Activated naive CD8-positive, alpha-beta T cell treated with anti-CD3 and anti-CD28 coated beads for 36 hours (primary cell): ENCODE measurements around the gene VIPR2. TPM values are rescaled to one million over a fixed set of nuclear protein-coding genes. Genes with fewer than 3 reads are reported as not detected.

Source experiments
- DNase-seq: peaks from one replicate; pipeline ENCODE4 v3.0.0; 2021
- H3K27ac Mint-ChIP-seq: one replicate; pipeline ENCODE4 v1.8.0; 2022; ENCODE audit warnings: mild to moderate bottlenecking, moderate library complexity, mixed read lengths
- H3K27me3 Mint-ChIP-seq: one replicate; pipeline ENCODE4 v1.8.0; 2022; ENCODE audit warnings: mild to moderate bottlenecking, mixed read lengths
- H3K36me3 Mint-ChIP-seq: one replicate; pipeline ENCODE4 v1.8.0; 2021; ENCODE audit warnings: mild to moderate bottlenecking, mixed read lengths
- H3K4me1 Mint-ChIP-seq: one replicate; pipeline ENCODE4 v1.8.0; 2021; ENCODE audit warnings: mixed read lengths
- H3K4me3 Mint-ChIP-seq: one replicate; pipeline ENCODE4 v1.8.0; 2022; ENCODE audit warnings: mild to moderate bottlenecking, moderate library complexity, mixed read lengths
- H3K9me3 Mint-ChIP-seq: one replicate; pipeline ENCODE4 v1.8.0; 2022; ENCODE audit warnings: mixed read lengths
- total RNA-seq, 2 experiments: library from RNA; stranded (reverse); gene quantifications; one replicate each; pipeline ENCODE4 v1.2.3, GENCODE V29; 2021

Gene VIPR2
- total RNA-seq, 2 experiments from 2014 or later, result not detected

- Mint-ChIP-seq H3K36me3 (no peaks in the 10 kb centered on the region), H3K27ac (no peak overlapping the region), H3K9me3 (no peaks in the 10 kb centered on the region), H3K27me3 (peaks cover 18% of the 10 kb centered on the region), H3K4me3 (no peak overlapping the region), H3K4me1 (no peaks in the 10 kb centered on the region)
- no peak for DNase-seq
These were observed 4.0 kb upstream of the VIPR2 start for GRCh38 chr7:159148430-159149395.

DNA sequence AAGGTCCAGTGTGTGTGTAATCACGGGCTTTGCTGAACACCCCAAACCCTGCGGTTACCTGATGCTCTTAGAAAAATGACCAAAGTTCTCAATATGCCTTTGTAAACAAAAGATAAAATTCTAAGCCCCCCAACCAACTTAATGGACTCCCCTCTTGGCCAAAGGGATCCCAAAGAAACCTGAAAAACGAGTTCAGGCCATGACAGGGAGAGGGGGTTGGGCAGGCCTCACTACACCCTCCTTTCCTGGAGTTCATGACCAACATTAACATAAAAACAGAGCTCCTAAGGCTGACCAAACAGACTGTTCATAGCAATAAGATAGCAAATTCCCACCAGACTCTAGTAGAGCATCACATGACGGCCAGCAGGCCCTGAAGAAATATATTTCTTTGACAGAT, 3.0 kb upstream of the VIPR2 start:
- Mint-ChIP-seq H3K9me3 (no peaks in the 10 kb centered on the region), H3K36me3 (no peaks in the 10 kb centered on the region), H3K27me3 (peaks cover 29% of the 10 kb centered on the region), H3K27ac (no peak overlapping the region), H3K4me3 (no peak overlapping the region), H3K4me1 (no peaks in the 10 kb centered on the region)
- no peak for DNase-seq

DNA sequence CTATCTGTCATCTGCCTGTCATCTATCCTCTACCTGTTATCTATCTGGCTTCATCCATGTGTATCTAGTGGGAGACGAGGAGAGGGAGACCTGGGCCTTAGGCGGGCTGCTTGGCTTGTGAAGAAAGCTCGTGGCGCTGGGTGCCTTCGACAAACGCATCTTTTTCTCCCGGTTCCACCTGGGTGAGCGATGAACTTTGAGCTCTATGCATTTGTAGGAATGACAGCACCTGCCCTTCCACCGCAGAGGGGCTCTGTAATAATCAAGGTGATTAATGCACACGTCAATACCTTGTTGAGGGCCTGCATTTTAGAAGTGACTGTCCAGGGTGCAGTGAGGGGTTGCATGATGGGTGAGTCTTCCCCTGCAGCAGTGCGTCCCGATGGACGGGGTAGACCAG, 2.6 kb upstream of the VIPR2 start:
- Mint-ChIP-seq H3K27ac (no peak overlapping the region), H3K36me3 (no peaks in the 10 kb centered on the region), H3K27me3 (peaks cover 30% of the 10 kb centered on the region), H3K4me3 (no peak overlapping the region), H3K4me1 (no peaks in the 10 kb centered on the region), H3K9me3 (no peaks in the 10 kb centered on the region)
- DNase-seq, result no peak

DNA sequence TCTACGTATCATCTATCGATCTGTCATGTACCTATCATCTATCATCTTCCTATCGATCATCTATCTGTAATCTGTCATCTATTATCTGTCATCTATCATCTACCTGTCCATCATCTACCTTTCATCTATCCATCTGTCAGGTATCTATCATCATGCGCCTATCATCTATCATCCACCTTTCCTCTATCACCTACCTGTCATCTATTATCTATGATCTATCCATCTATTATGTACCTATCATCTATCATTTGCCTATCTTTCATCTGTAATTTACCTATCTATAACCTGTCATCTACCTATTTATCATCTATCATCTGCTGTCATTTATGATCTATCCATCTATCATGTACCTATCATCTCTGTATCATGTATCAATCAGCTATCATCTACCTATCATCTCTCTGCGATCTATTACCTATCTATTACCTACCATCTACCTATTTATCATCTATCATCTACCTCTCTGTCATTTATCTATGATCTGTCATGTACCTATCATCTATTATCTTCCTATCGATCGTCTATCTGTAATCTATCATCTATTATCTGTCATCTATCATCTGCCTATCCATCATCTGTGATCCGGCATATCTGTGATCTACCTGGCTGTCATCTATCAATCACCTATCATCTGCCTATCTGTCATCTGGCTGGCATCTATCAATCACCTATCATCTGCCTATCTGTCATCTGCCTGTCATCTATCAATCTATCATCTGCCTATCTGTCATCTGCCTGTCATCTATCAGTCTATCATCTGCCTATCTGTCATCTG, 1.6 kb upstream of the VIPR2 start:
- Mint-ChIP-seq H3K27ac (no peak overlapping the region), H3K4me1 (no peaks in the 10 kb centered on the region), H3K9me3 (no peaks in the 10 kb centered on the region)

GRCh38 chr7:159145490-159145855, 806 bp upstream of the VIPR2 start:
- Mint-ChIP-seq H3K27me3 (peaks cover 41% of the 10 kb centered on the region), H3K9me3 (no peaks in the 10 kb centered on the region), H3K36me3 (no peaks in the 10 kb centered on the region), H3K27ac (no peak overlapping the region), H3K4me1 (no peaks in the 10 kb centered on the region), H3K4me3 (peak overlapping the region; percentile 49)
- DNase-seq, result no peak

More for the DNA sequence above, 1.6 kb upstream of the VIPR2 start:
- Mint-ChIP-seq H3K36me3 (no peaks in the 10 kb centered on the region), H3K4me3 (no peak overlapping the region), H3K27me3 (peaks cover 33% of the 10 kb centered on the region)
- DNase-seq, result no peak

DNA sequence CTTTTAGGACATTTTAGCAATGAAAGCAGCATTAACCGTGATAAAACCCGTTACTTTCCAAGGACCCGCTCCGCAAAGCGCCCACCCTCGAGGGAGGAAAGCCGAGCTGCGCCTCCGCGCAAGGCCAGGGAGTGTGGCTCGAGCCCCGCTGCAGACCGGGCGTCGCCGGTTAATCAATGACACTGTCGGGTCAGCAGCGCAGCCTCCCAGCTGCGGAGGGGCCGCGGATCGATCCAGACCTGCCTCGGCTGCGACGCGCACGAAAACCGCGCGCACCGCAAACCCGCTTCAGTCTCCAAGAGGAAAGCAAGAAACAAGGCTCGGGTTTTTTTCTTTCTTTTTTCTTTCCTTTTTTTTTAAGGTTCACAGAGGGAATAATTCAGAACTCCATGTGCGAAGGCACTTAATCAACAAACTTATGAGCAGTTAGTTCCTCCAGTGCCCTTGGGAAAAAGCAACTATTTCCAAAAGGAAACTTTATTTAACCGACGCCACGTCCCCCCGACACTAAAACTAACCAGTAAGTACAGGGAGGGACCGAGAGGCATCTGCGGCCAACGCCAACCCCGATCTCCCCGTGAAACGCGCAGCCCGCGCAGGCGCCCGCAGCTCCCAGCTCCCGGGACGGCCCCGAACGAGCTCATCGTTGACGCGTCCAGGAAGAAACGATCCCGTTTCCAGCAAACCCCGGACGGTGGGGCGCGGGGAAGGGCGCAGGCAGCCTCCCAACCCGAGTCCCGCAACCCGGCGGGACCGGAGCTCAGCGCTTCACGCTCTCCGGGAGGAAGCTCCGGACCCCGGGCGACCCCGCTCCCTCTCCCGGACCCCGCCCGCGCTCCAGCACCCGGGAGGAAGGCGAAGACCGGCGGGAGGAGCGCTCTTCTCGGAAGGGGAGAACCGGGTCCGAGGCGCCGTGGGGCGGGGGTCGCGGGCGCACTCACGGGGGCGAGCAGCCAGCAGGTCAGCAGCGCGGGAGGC, 598 bp downstream of the VIPR2 start:
- H3K27me3 Mint-ChIP-seq, result peaks cover 50% of the 10 kb centered on the region
- peak; percentile 13 for DNase-seq
- H3K27ac Mint-ChIP-seq, result no peak overlapping the region
- H3K36me3 Mint-ChIP-seq, result no peaks in the 10 kb centered on the region
- H3K4me3 Mint-ChIP-seq, result peak overlapping the region; percentile 47
- no peaks in the 10 kb centered on the region for H3K4me1 Mint-ChIP-seq
- no peaks in the 10 kb centered on the region for H3K9me3 Mint-ChIP-seq

DNA sequence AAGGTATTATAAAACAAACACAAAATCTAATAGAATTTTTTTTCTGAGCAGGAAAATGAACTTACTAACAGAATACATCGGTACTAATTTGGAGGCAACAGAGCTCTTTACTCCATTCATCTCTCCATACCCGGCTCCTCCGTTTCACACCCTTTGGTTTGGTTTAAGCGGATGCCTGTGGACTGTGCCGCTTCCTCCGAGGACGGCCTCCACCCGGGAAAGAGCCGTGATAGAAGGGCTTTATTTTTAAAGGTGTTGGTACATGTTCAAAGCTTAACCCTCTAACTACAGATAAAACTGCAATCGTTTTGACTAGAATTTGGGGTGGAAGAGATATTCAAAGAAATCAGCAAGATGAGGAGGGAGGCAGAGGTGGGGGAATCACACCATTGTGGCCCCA, 1.9 kb downstream of the VIPR2 start:
- Mint-ChIP-seq H3K27ac (no peak overlapping the region), H3K9me3 (no peaks in the 10 kb centered on the region), H3K4me3 (no peak overlapping the region), H3K36me3 (no peaks in the 10 kb centered on the region), H3K4me1 (no peaks in the 10 kb centered on the region), H3K27me3 (peaks cover 43% of the 10 kb centered on the region)
- no peak for DNase-seq

- H3K4me1 Mint-ChIP-seq, result no peaks in the 10 kb centered on the region
- H3K36me3 Mint-ChIP-seq, result no peaks in the 10 kb centered on the region
- no peaks in the 10 kb centered on the region for H3K9me3 Mint-ChIP-seq
These were observed 2.5 kb downstream of the VIPR2 start for GRCh38 chr7:159142199-159142598.

GRCh38 chr7:159141660-159142059, 3.0 kb downstream of the VIPR2 start:
- DNase-seq, result no peak
- no peaks in the 10 kb centered on the region for H3K36me3 Mint-ChIP-seq
- no peak overlapping the region for H3K4me3 Mint-ChIP-seq
- no peaks in the 10 kb centered on the region for H3K4me1 Mint-ChIP-seq
- no peaks in the 10 kb centered on the region for H3K9me3 Mint-ChIP-seq
- H3K27ac Mint-ChIP-seq, result no peak overlapping the region
- H3K27me3 Mint-ChIP-seq, result peaks cover 43% of the 10 kb centered on the region

More at GRCh38 chr7:159142199-159142598, 2.5 kb downstream of the VIPR2 start:
- no peak for DNase-seq
- no peak overlapping the region for H3K27ac Mint-ChIP-seq
- H3K27me3 Mint-ChIP-seq, result peaks cover 43% of the 10 kb centered on the region
- no peak overlapping the region for H3K4me3 Mint-ChIP-seq

DNA sequence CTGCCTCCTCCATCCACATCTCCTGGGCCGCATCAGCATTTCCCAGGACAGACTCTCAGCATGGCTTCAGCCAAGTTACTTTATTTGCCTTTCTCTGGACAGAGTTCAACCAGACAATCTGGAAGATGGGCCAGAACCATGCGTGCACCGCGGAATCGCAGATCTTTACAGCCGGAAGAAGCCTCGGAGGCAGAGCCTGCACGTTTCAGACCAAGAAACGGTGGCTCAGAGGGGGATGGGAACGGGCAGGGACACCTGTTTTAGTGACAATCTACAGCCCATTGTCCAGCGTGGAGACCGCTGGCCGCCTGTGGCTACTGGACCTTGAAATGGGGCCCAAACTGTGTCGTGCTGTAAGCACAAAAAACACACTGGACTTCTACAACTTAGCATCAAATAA, 3.5 kb downstream of the VIPR2 start:
- no peaks in the 10 kb centered on the region for H3K4me1 Mint-ChIP-seq

DNA sequence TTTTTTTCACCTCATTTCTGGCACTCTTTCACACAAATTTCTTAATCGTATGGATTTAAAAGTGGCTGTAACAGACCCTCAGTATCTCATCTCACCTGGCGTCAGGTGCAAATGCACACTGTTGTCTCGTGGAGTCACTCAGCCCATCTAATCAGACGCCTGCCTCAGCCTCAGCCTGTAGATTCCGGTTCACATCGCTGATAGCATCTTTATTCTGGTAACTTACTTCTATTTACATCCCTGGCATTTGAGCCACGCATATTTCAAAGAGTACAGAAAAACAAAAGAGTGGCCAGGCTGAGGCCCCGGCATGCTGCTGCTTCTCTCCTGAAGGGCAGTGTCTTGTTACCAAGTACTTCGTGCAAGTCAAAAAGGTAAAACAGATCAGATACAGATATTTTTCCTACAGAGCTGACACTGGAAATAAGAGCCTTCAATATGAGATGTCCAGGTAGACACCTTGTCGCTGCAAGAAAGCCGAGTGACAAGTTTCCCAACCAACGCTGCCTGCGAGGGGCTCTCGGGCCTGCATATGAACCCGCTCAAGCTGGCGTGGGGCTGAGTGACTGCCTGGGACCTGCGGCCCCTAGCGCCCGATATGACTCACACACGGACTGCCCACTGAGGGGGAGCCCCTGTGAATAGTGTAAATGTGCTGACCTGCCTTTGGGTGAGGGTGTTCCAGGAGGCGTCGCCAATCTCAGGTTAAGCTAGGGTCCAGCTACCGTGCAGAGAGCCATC, 4.3 kb downstream of the VIPR2 start:
- DNase-seq, result no peak
- H3K27me3 Mint-ChIP-seq, result peaks cover 41% of the 10 kb centered on the region
- H3K27ac Mint-ChIP-seq, result no peak overlapping the region
- H3K4me1 Mint-ChIP-seq, result no peaks in the 10 kb centered on the region
- no peaks in the 10 kb centered on the region for H3K36me3 Mint-ChIP-seq
- H3K4me3 Mint-ChIP-seq, result no peak overlapping the region
- no peaks in the 10 kb centered on the region for H3K9me3 Mint-ChIP-seq

More for the DNA sequence above, 3.5 kb downstream of the VIPR2 start:
- H3K27ac Mint-ChIP-seq, result no peak overlapping the region
- H3K36me3 Mint-ChIP-seq, result no peaks in the 10 kb centered on the region
- no peak overlapping the region for H3K4me3 Mint-ChIP-seq
- no peak for DNase-seq
- H3K27me3 Mint-ChIP-seq, result peaks cover 43% of the 10 kb centered on the region
- H3K9me3 Mint-ChIP-seq, result no peaks in the 10 kb centered on the region

GRCh38 chr7:159139639-159140038, 5.0 kb downstream of the VIPR2 start:
- no peak overlapping the region for H3K27ac Mint-ChIP-seq

GRCh38 chr7:159139202-159139601, 5.5 kb downstream of the VIPR2 start:
- no peak for DNase-seq
- Mint-ChIP-seq H3K27me3 (peaks cover 37% of the 10 kb centered on the region), H3K4me1 (no peaks in the 10 kb centered on the region), H3K36me3 (no peaks in the 10 kb centered on the region), H3K27ac (no peak overlapping the region), H3K9me3 (no peaks in the 10 kb centered on the region), H3K4me3 (no peak overlapping the region)

More at GRCh38 chr7:159139639-159140038, 5.0 kb downstream of the VIPR2 start:
- DNase-seq, result no peak
- Mint-ChIP-seq H3K4me3 (no peak overlapping the region), H3K27me3 (peaks cover 38% of the 10 kb centered on the region), H3K36me3 (no peaks in the 10 kb centered on the region), H3K9me3 (no peaks in the 10 kb centered on the region), H3K4me1 (no peaks in the 10 kb centered on the region)

DNA sequence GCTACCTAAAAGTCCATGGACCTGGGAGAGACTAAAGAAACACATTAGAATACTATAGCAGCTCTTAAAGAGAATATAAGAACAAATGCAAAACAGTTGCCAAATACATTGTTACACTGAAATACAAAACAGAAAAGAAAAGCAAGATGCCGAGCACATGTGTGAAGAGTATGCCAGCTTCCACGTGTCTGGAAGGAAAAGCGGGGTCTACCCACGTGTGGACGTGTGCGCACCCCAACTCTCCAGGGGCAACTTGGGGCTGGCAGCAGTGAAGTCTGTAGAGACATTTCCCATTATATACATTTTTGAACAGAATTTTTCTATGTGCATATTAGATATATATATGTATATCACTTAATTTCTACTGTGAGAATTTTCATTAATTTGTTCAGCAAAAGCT, 6.2 kb downstream of the VIPR2 start:
- Mint-ChIP-seq H3K27ac (no peak overlapping the region), H3K27me3 (peaks cover 30% of the 10 kb centered on the region), H3K36me3 (no peaks in the 10 kb centered on the region), H3K4me1 (no peaks in the 10 kb centered on the region), H3K9me3 (no peaks in the 10 kb centered on the region), H3K4me3 (no peak overlapping the region)
- DNase-seq, result no peak
